B cell (primary cell): ENCODE measurements around the gene FNDC11. TPM values are rescaled to one million over a fixed set of nuclear protein-coding genes. Genes with fewer than 3 reads are reported as not detected.

Experiments used
- ATAC-seq: fragments of 200-7000 bp; cut with Tn5 transposase; one replicate; pipeline ENCODE4 v1.10.0; 2021; ENCODE audit warnings: low read depth, mild to moderate bottlenecking, moderate number of reproducible peaks, moderate library complexity
- CTCF ChIA-PET: fragments of 350-600 bp; sonication (Branson Sonifier 250); formaldehyde crosslinking; loops from one replicate; lab custom pipeline; 2021; ENCODE audit warnings: antibody characterized with exemption, inconsistent platforms; lab: Charles Lee
- POLR2A ChIA-PET: fragments of 350-600 bp; sonication (Branson Sonifier 250); formaldehyde crosslinking; loops from one replicate; lab custom pipeline; 2021; ENCODE audit warnings: antibody characterized with exemption; lab: Charles Lee
- DNase-seq: peaks from one replicate; pipeline ENCODE4 v3.0.0; 2013
- H2AFZ ChIP-seq: 2 replicates; pipeline ENCODE4 v1.6.1; 2012; ENCODE audit warnings: mild to moderate bottlenecking, low read depth, low read length; ENCODE audit not compliant: insufficient read depth, poor library complexity, severe bottlenecking
- H3K27ac ChIP-seq, 2 donors: 1 replicate in 1 of 2; 2 replicates in 1 of 2; pipeline ENCODE4 v1.5.1; 2012 to 2013; ENCODE audit warnings: low read length in 2 of 2, mild to moderate bottlenecking in 2 of 2, moderate library complexity in 1 of 2
- H3K27me3 ChIP-seq, 4 experiments: fragments of 200-600 bp in 1 of 4; sonication (generic) in 1 of 4; replicated peaks in 1 of 4; 1 replicate in 2 of 4; 2 replicates in 2 of 4; pipeline versions ENCODE4 v1.6.1 to v1.7.0; 2013 to 2016; ENCODE audit warnings: low read length in 3 of 4, mild to moderate bottlenecking in 2 of 4, mixed read lengths in 1 of 4, moderate library complexity in 1 of 4; ENCODE audit not compliant: insufficient read depth in 4 of 4, control insufficient read depth in 3 of 4; ENCODE audit errors: control extremely low read depth in 1 of 4
- H3K36me3 ChIP-seq, 2 experiments: replicated peaks in 1 of 2; 1 replicate in 1 of 2; 2 replicates in 1 of 2; pipeline versions ENCODE4 v1.6.1 to v1.7.1; 2013; ENCODE audit warnings: low read length in 1 of 2; ENCODE audit not compliant: insufficient read depth in 2 of 2, control insufficient read depth in 1 of 2; ENCODE audit errors: control extremely low read depth in 1 of 2, extremely low read depth in 1 of 2
- H3K4me1 ChIP-seq, 2 donors: fragments of 200-600 bp in 1 of 2; sonication (generic) in 1 of 2; 1 replicate in 1 of 2; 2 replicates in 1 of 2; pipeline versions ENCODE4 v1.5.1 to v1.6.1; 2013 to 2017; ENCODE audit warnings: low read length in 2 of 2; ENCODE audit not compliant: control insufficient read depth in 2 of 2, insufficient read depth in 2 of 2
- H3K4me2 ChIP-seq: replicated peaks from 2 replicates; pipeline ENCODE3; 2012; ENCODE audit warnings: mild to moderate bottlenecking, low read depth, low read length; ENCODE audit not compliant: poor library complexity, severe bottlenecking
- H3K4me3 ChIP-seq, 5 experiments: fragments of 200-600 bp in 1 of 5; sonication (generic) in 1 of 5; 1 replicate in 3 of 5; 2 replicates in 2 of 5; pipeline versions ENCODE4 v1.5.1 to v1.7.0; 2011 to 2016; ENCODE audit warnings: low read length in 4 of 5, mild to moderate bottlenecking in 4 of 5, low read depth in 2 of 5, control low read depth in 1 of 5, moderate library complexity in 1 of 5; ENCODE audit not compliant: insufficient read depth in 1 of 5; ENCODE audit errors: control extremely low read depth in 1 of 5, extremely low read depth in 1 of 5
- H3K79me2 ChIP-seq: fragments of 200-600 bp; sonication (generic); one replicate; pipeline ENCODE4 v1.6.0; 2016; ENCODE audit warnings: low read length; ENCODE audit not compliant: control insufficient read depth, insufficient read depth
- H3K9ac ChIP-seq: fragments of 200-600 bp; sonication (generic); 2 replicates; pipeline ENCODE4 v1.6.1; 2017; ENCODE audit warnings: mild to moderate bottlenecking, low read length, moderate library complexity
- H3K9me3 ChIP-seq, 3 donors: one replicate each; pipeline versions ENCODE4 v1.6.1 to v1.7.1; 2013; ENCODE audit warnings: low read length in 2 of 3; ENCODE audit not compliant: control insufficient read depth in 2 of 3, insufficient read depth in 1 of 3; ENCODE audit errors: control extremely low read depth in 1 of 3
- H4K20me1 ChIP-seq: 2 replicates; pipeline ENCODE4 v1.6.0; 2012; ENCODE audit warnings: mild to moderate bottlenecking, low read length; ENCODE audit not compliant: insufficient read depth, control insufficient read depth, poor library complexity, severe bottlenecking
- H3K27ac Mint-ChIP-seq: one replicate; pipeline ENCODE4 v1.8.0; 2021; ENCODE audit warnings: mixed read lengths
- H3K27me3 Mint-ChIP-seq: one replicate; pipeline ENCODE4 v1.8.0; 2021; ENCODE audit warnings: mixed read lengths
- H3K4me1 Mint-ChIP-seq: one replicate; pipeline ENCODE4 v1.8.0; 2021; ENCODE audit warnings: mixed read lengths
- H3K4me3 Mint-ChIP-seq: one replicate; pipeline ENCODE4 v1.8.0; 2021; ENCODE audit warnings: mixed read lengths
- H3K9me3 Mint-ChIP-seq: one replicate; pipeline ENCODE4 v1.8.0; 2022; ENCODE audit warnings: mixed read lengths; ENCODE audit not compliant: insufficient read depth
- EZH2 ChIP-seq: IDR thresholded peaks from 2 replicates; pipeline ENCODE4 v1.6.1; 2012; ENCODE audit warnings: borderline replicate concordance, low read depth, mild to moderate bottlenecking, moderate library complexity, low read length; ENCODE audit not compliant: insufficient read depth, poor library complexity, severe bottlenecking
- WGBS: methylation state at CpG from one replicate; pipeline ENCODE4 v1.1.5; 2013; ENCODE audit warnings: missing lambda C conversion rate; ENCODE audit not compliant: insufficient coverage; 5-methylcytosine and 5-hydroxymethylcytosine counted together
- intact Hi-C: fragments of 100-400 bp; cut with micrococcal nuclease; formaldehyde crosslinking; loops from one replicate; pipeline ENCODE4 v1.10.0; 2022
- polyA plus RNA-seq: library from polyadenylated mRNA; depleted of rRNA; stranded (reverse); fragments of >200 nt; gene quantifications from 2 replicates; pipeline ENCODE4 v1.2.3, GENCODE V29; 2012
- total RNA-seq, 2 donors: library from RNA; stranded (reverse); fragments of 120-200 nt in 1 of 2; gene quantifications; 1 replicate in 1 of 2; 2 replicates in 1 of 2; pipeline versions ENCODE4 v1.2.3 to v1.2.4, GENCODE V29; 2013 to 2022
- TF ChIP-seq, protein P1 (sequence below): fragments of 200-600 bp; IDR thresholded peaks from one replicate; pipeline ENCODE4 v1.8.0; 2022; ENCODE audit warnings: antibody characterized with exemption, mild to moderate bottlenecking

FNDC11 gene
- total and polyA plus RNA-seq, 2 donors (not counting 1 experiment from before 2014, with no cell fraction given): 3.8 to 34.2 TPM

DNA sequence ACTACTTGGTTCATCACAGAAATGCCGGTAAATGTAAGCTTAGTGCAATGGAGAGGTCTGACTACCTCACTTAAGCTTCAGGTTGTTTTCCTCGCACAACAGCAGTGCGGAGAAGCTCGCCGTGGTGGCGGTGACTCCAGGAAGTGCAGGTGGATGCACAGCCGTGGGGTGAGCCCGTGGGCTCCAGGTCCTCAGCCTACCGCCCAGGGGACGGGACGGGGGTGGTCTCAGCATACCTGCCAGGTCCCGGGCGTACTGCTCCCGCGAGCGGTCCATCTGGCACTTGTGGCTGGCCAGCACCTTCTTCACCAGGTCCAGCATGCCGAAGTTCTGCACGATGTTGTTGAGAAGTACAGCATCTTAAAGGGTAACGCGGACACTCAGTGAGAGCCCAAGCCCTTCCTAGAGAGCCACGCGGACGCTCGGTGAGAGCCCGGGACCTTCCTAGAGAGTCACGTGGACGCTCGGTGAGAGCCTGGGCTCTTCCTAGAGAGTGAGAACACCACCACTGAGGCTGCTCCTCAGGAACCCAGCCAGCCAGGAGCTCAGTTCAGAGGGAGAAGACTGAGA is 37.9 kb downstream of the FNDC11 start:
- H3K4me3 Mint-ChIP-seq: no peak overlapping the region
- Histone ChIP-seq H3K4me2 (no peak overlapping the region), H3K9ac (no peak overlapping the region), H3K4me3 (no peak overlapping the region), H3K27me3 (no peaks in the 10 kb centered on the region), H3K79me2 (peaks cover 6% of the 10 kb centered on the region), H3K27ac (no peak overlapping the region), H3K4me1 (peaks cover 3 to 8% of the 10 kb centered on the region in 2 donors), H2AFZ (no peak overlapping the region), H3K36me3 (peaks cover 0 to 56% of the 10 kb centered on the region in 2 experiments), H3K9me3 (no peaks in the 10 kb centered on the region), H4K20me1 (no peaks in the 10 kb centered on the region)
- WGBS: 96% methylated on average over 28 of the region's 28 CpGs
- ATAC-seq (no peak), DNase-seq (no peak)
- H3K4me1 Mint-ChIP-seq: peaks cover 2% of the 10 kb centered on the region
- H3K9me3 Mint-ChIP-seq: no peaks in the 10 kb centered on the region
- TF ChIP-seq, protein P1, sequence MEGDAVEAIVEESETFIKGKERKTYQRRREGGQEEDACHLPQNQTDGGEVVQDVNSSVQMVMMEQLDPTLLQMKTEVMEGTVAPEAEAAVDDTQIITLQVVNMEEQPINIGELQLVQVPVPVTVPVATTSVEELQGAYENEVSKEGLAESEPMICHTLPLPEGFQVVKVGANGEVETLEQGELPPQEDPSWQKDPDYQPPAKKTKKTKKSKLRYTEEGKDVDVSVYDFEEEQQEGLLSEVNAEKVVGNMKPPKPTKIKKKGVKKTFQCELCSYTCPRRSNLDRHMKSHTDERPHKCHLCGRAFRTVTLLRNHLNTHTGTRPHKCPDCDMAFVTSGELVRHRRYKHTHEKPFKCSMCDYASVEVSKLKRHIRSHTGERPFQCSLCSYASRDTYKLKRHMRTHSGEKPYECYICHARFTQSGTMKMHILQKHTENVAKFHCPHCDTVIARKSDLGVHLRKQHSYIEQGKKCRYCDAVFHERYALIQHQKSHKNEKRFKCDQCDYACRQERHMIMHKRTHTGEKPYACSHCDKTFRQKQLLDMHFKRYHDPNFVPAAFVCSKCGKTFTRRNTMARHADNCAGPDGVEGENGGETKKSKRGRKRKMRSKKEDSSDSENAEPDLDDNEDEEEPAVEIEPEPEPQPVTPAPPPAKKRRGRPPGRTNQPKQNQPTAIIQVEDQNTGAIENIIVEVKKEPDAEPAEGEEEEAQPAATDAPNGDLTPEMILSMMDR: no peak
- no peak for TF ChIP-seq EZH2
- intact Hi-C loops: no loop called here
- no peak overlapping the region for H3K27ac Mint-ChIP-seq
- POLR2A ChIA-PET: no interaction called here
- no peaks in the 10 kb centered on the region for H3K27me3 Mint-ChIP-seq
- CTCF ChIA-PET: interaction anchor here (1.0 kb wide), 1 partner anchor 10 kb away, joined by 3 read pairs; no protein-coding TSS in a partner anchor

DNA sequence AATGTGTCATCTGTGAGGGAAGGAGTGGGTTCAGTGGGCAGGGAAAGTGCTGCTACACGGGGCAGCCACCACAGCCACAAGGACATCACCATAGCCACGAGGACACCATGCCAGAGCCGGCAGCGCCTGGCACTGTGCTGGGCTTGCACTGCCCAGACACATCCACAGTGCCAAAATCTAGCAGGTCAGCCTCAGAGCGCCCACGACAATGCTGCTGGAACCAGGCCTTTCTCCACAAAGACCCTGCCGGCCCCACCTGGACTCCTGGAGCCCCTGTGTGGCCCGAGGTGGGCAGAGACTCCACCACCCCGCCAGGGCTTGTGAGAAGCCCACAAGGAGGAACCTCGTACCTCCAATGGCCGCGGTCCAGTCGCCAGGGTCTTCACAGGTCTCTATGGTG is 38.7 kb downstream of the FNDC11 start:
- ATAC-seq (no peak), DNase-seq (no peak)
- intact Hi-C loops: no loop called here
- H3K27ac ChIP-seq: no peak overlapping the region
- H2AFZ ChIP-seq: no peak overlapping the region
- no peak overlapping the region for H3K27ac Mint-ChIP-seq
- H3K4me3 Mint-ChIP-seq: no peak overlapping the region
- peaks cover 0 to 57% of the 10 kb centered on the region in 2 experiments for H3K36me3 ChIP-seq
- no peaks in the 10 kb centered on the region for H3K27me3 ChIP-seq
- TF ChIP-seq EZH2: no peak
- TF ChIP-seq, protein P1: no peak
- no peak overlapping the region for H3K4me2 ChIP-seq
- H3K4me1 Mint-ChIP-seq: peaks cover 2% of the 10 kb centered on the region
- H3K9me3 ChIP-seq: no peaks in the 10 kb centered on the region
- H3K27me3 Mint-ChIP-seq: no peaks in the 10 kb centered on the region
- ChIA-PET CTCF (no interaction called here), POLR2A (no interaction called here)
- H3K4me1 ChIP-seq: peaks cover 2 to 6% of the 10 kb centered on the region in 2 donors
- no peaks in the 10 kb centered on the region for H3K9me3 Mint-ChIP-seq
- H3K4me3 ChIP-seq: no peak overlapping the region
- 98% methylated on average over 13 of the region's 13 CpGs for WGBS
- no peaks in the 10 kb centered on the region for H4K20me1 ChIP-seq
- H3K79me2 ChIP-seq: peaks cover 6% of the 10 kb centered on the region
- no peak overlapping the region for H3K9ac ChIP-seq
